Fibroblast of skin of right quadriceps (primary cell): ENCODE results near the gene PITHD1.
A peak's percentile ranks its signal among the peaks of the same experiment; 100 is the strongest.
"Not testable (repeated sequence)": the region's sequence is repeated elsewhere in the genome, so short reads cannot be mapped to it uniquely, and the experiment has no call there.

Experiments used
- DNase-seq: peaks from one replicate; pipeline ENCODE4 v3.0.0-alpha.2; 2013

PITHD1 gene, protein sequence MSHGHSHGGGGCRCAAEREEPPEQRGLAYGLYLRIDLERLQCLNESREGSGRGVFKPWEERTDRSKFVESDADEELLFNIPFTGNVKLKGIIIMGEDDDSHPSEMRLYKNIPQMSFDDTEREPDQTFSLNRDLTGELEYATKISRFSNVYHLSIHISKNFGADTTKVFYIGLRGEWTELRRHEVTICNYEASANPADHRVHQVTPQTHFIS

DNA sequence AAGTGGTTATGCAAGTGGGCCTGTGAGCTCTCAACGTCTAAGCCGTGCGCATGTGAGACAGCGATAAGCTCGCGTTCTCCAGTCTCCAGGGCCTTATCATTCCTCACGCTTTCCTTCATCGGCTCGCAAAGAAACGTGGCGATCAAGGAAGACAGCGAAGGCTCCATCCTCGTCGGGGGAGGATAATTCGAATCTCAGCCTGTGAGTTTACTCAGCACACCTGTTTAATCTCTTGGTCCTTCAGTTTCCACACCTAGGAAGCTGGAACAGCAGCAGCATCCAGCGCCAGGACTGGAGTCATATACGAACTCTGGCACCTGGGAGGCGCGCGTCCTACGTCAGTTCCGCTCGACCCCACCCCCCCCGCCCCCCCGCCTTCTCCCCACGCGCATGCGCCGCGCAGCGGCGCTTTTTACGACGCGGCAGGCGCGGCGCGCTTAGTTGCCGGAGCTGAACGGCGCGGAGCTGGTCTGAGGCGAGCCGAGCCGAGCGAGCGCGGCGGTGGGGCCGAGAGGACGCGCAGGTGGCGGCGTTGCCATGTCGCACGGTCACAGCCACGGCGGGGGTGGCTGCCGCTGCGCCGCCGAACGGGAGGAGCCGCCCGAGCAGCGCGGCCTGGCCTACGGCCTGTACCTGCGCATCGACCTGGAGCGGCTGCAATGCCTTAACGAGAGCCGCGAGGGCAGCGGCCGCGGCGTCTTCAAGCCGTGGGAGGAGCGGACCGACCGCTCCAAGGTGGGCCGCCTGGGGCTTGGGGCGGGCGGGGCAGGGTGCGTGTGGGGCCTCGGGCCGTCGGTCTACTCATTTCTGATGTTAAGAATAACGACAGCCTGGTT lies at the start of gene PITHD1:
Gene PITHD1, plus strand, starts transcription at position 440 of the 836 bp plus-strand sequence. Its CDS starts 98 bp downstream, at position 538.
- peak; percentile 81 for DNase-seq

DNA sequence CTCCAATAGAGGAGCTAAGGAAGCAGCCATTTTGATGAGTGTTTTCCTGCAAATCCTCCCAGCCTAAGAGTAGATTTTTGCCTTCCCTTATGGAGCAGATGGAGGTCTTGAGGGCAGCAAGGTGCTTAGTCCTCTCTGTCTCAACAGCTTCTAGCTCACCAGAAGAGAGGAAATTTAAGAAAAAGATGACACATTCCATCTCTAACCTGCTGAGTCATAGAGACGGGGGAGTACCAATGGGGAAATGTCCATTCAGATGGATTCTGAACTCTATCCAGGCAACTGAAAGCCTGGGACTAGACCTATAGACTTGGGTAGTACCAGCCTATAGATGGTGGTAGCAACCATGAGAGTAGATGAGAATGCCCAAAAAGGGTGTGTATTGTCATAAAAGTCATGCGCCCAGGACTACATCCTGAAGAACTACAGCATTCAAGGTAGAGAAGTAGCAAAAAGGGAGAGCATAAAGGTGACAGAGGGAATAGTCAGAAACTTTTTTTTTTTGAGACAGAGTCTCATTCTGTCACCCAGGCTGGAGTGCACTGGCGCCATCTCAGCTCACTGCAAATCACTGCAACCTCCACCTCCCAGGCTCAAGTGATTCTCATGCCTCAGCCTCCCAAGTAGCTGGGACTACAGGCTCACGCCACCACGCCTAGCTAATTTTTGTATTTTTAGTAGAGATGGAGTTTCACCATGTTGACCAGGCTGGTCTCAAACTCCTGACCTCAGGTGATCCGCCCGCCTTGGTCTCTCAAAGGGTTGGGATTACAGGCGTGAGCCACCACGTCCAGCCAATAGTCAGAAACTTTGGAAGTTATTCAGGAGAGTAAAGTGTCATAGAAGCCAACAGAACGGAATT lies 45.6 kb upstream of the PITHD1 start:
- peak; percentile 31 for DNase-seq

DNA sequence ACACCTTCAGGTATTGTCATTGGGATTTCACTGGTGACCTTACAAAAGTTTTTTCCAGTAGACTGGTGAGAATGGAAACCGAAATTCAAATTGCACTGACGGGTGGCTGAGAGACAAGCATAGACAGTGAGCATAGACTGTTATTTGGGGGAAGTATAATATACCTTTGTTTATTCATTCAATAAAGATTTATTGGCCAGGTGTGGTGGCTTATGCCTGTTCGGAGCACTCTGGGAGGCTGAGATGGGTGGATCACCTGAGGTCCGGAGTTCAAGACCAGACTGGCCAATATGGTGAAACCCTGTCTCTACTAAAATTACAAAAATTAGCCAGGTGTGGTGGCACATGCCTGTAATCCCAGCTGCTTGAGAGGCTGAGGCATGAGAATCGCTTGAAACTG lies 44.9 kb upstream of the PITHD1 start:
- not testable (repeated sequence) for DNase-seq

DNA sequence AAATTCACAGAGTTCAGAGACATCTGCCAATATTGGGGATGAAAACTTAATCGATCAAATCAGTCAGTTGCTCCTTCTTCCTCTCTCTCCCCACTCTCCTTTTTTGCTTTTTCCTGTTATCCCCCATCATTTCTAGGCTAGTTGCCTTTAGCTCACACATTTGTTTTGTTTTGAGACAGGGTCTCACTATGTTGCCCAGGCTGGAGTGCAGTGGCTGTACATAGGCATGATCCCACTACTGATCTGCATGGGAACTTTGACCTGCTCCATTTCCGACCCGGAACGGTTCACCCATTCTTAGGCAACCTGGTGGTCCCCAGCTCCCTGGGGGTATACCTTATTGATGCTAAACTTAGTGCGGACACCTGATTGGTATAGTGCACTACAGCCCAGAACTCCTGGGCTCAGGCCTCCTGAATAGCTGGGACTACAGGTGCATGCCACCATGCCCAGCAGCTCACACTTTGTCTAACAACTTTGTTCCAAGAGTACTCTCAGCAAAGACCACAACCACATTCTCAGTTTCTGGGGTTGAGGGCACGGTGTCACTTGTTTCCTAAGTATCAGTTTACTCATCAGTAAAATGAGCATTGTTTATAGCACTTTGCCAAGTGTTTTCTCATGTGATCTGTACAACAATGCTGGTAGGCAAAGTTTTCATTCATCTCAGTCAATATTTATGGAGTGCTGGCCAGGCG lies 41.6 kb upstream of the PITHD1 start:
- no peak for DNase-seq

DNA sequence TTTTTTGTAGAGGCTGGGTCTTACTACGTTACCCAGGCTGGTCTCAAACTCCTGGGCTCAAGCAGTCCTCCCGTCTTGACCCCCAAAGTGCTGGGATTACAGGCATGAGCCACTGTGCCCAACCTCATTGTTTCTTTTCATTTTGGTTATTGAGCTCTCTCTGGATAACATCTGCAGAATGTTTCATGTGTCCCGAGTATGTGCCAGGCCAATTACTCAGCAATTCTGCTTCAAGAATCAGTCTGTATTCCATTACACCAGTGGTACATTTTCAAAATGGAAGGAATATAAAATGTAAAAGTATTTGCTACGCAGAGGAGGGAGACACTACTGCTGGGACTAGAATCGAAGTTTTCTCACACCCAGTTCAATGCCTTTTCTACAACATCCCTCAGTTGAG lies 36.6 kb upstream of the PITHD1 start:
- DNase-seq = no peak

DNA sequence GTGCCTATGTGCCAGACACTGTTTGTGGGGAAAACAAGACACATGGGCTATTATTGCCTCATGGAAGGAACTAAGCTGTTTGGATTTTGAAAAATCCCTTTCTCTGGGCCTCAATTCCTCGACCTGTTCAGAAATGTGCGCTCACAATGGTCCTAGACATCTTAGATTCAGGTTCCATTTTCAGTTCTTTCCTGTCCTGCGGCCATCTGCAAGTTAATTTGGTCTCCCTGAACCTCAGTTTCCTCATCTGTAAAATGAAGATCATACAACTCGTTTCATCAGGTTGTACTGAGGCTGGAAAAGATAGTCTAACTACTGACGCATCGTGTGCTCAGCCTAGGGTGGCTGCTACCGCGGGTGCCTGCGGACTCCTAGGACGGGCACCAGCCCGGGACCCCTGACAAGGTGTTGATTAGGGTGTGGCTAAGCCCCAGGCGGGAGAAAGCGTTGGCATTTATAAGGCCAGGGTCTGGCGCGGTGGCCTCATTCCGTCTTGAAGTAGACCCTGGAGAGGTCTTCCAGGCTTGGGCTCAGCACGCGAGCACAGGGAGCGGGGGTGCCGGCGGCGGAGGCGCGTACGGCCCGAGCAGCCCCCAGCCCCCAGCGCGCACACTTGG lies 35.4 kb upstream of the PITHD1 start:
- DNase-seq = peak; percentile 22

DNA sequence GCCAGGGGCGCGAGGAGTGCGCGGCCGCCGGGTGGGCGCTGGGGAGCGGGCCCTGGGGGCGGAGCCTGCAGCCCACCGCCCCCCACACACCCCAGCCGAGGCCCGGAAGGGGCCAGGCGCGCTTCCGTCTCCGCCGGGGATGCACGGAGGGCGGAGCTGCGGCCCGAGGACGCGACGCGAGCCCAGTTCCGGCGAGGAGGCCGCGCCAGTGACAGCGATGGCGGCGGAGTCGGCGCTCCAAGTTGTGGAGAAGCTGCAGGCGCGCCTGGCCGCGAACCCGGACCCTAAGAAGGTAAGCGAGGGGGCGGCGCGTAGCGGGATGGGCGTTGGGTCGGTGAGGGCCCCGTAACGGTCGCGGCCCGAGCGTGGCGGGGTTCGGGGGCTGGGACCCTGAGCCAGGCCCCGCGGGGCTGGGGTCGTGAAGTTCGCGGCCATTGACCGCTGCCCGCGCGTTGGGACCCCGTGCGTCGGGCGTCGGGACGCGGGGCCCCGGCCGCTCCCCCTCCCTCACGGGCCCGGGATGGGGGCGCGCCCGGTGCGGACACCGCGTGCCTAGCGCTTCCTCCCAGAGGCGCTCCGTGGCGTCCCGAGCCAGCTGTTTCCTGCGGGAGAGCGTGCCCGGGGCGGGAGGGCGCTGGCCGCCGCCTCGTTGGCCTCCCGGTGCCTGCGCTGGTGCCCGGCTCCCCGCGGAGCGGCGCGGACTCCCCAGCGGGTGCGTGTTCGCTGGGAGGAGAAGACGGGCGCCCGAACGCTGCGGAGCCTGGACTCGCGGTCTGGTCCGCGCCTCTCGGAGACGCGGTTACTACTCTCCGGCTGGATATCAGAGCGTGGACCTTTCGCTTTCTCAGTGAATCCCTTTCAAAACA lies 34.7 kb upstream of the PITHD1 start, which contains the start of gene ELOA:
Gene ELOA, plus strand, starts transcription at position 185 of the 866 bp plus-strand sequence. Its CDS starts 33 bp downstream, at position 218.
- peak; percentile 69 for DNase-seq

DNA sequence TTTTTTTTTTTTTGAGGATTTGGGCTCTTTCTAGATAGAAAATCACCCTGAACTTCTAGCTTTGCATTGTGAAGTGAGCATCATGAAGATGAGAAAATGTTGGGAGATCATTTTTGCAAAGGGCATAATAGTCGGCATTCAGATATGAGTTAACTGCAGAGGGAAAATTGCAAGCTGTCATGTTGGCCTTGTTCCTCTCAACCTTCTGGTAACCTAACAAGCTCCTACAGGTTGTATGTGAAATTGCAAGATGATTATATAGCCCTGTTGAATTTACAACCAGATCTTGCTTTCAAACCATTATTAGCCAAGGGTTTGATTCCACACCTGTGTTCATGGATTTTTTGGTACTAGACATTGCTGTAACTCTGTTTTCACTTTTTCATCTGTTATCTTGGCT lies 32.7 kb upstream of the PITHD1 start:
- peak; percentile 35 for DNase-seq

DNA sequence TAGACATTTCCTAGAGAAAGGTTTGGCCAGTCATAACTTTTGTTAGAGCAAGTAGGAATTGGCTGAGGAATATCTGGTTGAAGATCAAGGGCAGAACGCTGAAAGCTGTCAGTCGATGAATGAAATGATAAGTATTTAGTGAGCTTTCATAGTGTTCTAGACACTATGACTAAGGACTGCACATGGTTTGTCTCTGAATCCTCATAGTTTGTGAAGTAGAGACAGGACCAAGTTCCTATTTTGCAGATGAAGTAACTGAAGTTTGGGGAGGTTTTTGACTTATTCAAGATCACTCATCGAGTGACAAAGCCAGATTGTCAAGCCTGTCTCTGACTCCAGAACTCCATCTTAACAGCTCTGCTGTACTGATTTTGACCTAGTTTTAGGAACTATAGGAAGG lies 30.2 kb upstream of the PITHD1 start:
- DNase-seq = no peak

DNA sequence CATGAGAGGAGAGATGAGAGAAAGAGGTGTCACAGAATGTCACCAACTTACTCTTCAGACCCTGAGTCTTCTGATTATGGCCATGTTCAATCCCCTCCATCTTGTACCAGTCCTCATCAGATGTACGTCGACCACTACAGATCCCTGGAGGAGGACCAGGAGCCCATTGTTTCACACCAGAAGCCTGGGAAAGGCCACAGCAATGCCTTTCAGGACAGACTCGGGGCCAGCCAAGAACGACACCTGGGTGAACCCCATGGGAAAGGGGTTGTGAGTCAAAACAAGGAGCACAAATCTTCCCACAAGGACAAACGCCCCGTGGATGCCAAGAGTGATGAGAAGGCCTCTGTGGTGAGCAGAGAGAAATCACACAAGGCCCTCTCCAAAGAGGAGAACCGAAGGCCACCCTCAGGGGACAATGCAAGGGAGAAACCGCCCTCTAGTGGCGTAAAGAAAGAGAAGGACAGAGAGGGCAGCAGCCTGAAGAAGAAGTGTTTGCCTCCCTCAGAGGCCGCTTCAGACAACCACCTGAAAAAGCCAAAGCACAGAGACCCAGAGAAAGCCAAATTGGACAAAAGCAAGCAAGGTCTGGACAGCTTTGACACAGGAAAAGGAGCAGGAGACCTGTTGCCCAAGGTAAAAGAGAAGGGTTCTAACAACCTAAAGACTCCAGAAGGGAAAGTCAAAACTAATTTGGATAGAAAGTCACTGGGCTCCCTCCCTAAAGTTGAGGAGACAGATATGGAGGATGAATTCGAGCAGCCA lies 27.0 kb upstream of the PITHD1 start:
- peak; percentile 46 for DNase-seq

DNA sequence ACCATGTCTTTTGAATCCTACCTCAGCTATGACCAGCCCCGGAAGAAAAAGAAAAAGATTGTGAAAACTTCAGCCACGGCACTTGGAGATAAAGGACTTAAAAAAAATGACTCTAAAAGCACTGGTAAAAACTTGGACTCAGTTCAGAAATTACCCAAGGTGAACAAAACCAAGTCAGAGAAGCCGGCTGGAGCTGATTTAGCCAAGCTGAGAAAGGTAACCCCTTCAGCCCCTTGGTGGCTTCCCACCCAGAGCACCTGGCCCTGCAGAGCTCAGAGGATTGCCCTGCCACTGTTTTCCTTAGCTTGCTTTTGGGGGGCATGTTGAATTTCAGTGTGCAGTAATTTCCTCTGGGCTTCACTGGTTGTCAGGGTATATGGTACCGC lies 26.4 kb upstream of the PITHD1 start:
- no peak for DNase-seq

DNA sequence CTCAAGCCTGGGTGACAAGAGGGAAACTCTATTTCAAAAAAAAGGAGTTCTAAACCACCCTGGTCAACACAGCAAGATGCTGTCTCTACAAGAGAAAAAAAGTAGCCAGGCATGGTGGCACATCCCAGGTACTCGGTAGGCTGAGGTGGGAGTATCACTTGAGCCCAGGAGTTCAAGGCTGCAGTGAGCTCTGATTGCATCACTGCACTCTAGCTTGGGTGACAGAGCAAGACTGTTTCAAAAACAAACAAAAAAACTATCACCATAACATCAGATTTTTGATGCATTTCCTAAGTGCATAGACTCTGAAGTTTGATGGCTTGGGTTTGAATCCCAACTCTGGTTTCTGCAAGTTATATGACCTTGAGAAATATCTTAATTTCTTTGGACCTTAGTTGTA lies 25.3 kb upstream of the PITHD1 start:
- no peak for DNase-seq

DNA sequence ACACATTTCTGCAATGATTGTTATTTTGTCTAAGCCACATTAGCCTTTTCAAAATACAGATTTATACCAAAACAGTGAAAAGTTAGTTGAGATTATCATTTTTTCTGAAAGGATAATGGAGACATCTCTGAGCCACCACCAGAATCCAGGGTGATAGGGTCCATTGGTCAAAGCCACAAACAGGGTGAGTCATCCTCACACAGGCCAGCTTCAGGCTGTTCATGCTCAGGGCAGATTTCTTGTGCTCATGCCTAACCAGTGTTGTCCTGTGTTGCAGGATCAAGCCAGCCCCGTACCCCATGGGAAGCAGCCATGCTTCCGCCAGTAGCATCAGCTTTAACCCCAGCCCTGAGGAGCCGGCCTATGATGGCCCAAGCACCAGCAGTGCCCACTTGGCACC lies 21.5 kb upstream of the PITHD1 start:
- DNase-seq = no peak

DNA sequence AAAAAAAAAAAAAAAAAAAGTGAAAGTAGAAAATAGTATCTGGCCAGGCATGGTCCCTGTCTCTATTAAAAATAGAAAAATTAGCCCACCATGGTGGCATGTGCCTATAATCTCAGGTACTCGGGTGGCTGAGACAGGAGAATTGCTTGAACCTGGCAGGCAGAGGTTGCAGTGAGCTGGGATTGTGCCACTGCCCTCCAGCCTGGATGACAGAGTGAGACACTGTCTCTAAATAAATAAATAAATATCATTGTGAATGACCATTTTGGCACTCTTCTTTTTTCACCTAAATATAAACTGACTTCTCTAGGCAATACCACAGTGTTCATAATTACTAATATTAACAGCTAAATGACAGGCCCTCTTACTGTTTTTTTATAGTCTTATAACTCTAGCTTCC lies 20.4 kb upstream of the PITHD1 start:
- no peak for DNase-seq

DNA sequence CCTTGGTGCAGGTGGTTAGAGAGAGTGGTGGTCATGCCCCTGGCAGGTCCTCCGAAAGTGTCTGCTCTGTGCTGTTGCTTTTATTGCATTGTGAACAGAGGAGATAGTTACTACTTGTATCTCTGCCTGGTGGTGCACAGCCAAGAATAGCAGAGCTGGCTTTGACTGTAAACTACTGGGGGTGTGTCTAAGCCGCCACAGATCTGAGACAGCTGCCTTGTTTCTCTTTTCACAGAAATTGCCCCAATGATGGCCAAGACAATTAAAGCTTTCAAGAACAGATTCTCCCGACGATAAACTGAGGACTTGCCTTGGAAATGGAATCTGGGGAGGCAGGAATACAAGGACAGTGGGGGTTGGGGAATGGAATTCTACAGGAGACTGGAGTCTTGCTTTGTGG lies 18.9 kb upstream of the PITHD1 start:
- DNase-seq = no peak

DNA sequence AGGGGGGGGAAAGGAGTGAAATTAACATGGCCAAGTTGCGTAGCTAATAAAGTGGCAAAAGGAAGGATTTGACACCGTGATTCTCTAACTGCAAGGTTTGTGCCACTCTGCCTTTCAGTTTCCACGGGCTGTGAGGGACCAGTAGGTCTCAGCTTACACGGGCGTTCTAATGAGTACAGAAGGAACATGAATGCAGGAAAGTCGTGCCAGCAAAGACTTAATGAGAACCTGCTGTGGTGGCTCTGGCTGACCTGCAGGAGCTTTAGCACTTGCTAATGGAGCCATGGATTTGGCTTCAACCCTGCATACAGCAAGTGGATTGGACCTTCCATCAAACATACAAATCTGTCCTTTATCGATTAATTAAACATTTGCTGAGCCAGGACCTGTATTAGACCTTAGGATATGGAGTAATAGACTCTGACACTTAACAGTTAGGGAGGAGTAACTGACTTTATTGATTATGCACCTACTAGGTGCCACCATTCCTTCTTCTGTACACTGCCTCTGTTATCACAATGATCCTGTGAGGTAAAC lies 15.1 kb upstream of the PITHD1 start:
- no peak for DNase-seq

DNA sequence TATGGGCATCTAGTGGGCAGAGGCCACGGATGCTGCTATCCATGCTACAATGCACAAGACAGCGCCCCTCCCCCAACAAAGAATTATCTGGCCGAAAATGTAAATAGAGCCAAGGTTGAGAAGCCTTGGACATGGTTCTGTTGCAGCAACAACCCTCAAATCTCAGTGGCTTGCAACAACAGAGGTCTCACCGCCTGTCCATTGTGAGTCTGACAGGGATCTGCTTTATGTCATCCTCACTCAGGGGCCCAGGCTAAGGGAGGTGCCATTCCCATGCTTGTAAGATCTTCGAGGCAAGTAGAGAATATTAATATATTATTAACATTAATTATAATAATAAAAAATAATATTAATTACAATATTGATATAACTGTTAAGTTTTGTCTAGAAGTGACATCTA lies 9.5 kb upstream of the PITHD1 start:
- no peak for DNase-seq

DNA sequence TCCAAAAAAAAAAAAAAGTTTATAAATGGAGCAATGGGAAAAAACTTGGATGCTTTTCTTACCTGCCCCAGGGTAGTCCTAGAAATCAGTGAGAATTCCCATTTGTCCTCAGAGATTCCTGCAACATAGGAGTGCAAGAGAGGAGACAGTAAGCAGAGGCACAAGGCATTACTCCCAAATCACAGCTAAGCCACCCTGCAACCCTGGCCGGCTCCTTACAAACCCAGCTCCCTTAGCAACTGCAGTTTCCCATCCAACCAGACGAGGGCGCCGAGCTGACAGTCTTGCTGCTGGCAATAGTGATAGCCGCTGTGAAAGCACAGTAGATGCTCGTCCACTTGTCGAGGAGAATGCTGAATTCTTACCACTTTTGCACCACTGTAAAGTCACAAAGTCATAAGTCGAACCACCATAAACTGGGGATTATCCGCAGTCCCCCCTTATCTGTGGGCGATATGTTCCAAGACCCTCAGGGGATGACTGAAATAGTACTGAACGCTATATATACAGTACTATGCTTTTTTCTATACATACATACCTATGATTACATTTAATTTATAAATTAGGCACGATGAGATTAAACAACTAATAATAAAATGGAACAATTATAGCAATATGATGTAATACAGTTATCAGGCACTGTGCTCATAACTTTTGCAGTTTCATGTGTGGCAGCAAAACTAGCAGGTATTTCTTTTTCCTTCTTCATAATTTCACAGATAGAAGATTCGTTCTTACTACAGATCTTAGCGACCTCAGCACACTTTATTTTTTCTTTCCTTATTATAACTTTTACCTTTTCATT lies 6.0 kb upstream of the PITHD1 start:
- DNase-seq = peak; percentile 67

DNA sequence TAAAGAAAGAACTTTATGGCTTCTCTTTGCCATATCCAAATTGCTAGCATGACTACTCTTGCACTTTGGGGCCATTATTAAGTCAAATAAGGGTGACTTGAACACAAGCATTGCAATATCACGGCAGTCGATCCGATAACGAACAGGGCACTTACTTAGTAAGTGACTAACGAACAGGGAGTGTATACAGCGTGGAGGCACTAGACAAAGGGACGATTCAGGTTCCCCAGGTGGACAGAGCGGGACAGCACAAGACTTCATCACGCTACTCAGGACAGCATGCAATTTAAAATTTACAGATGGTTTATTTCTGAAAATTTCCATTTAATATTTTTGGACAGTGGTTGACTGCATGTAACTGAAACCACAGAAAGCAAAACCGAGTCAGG lies 5.4 kb upstream of the PITHD1 start:
- no peak for DNase-seq
